ENCODE data around the gene KANSL2. TPM values are rescaled to one million over a fixed set of nuclear protein-coding genes. Genes with fewer than 3 reads are reported as not detected.

KANSL2 gene
- total and polyA plus RNA-seq, 2 of the 4 experiments (the other 2 are of a cell fraction): 25.2 to 47.5 TPM

- no peak overlapping the region for H4K8ac ChIP-seq (ENCODE audit: low read depth in 2 of 2, low read length in 2 of 2)
- H3K9ac ChIP-seq (ENCODE audit: low read depth, low read length): no peak overlapping the region
- no peak overlapping the region for H2BK5ac ChIP-seq (ENCODE audit: low read depth, low read length, poor library complexity, severe bottlenecking)
- ATAC-seq (ENCODE audit: low read depth) (no peak), DNase-seq (no peak)
- POLR2A ChIA-PET (ENCODE audit: unreplicated experiment): no interaction called here
- dilution Hi-C loops (cut with HindIII; ENCODE audit: low sequenced_read_pairs, unreplicated experiment): no loop called here
- no CpG with 5 or more reads among the region's 4 CpGs for WGBS, 2 experiments (ENCODE audit: extremely low coverage in 2 of 2, insufficient read length in 1 of 2)
- no peak overlapping the region for H2AK9ac ChIP-seq (replicated peaks; ENCODE audit: low read depth, low read length, poor library complexity)
- in situ Hi-C loops (cut with MboI; ENCODE audit: low sequenced_read_pairs): loop anchor here (5.0 kb wide), 1 partner anchor 73 kb away; no protein-coding TSS in a partner anchor
- CTCF ChIA-PET: no interaction called here
- no TSS peak for BruUV-seq (replicated peaks)
- no peak overlapping the region for H3K27ac ChIP-seq (ENCODE audit: insufficient read depth, low read length)
- H3K27me3 ChIP-seq (ENCODE audit: control insufficient read depth, insufficient read depth, low read length): peaks cover 2% of the 10 kb centered on the region
- H3K4me3 ChIP-seq (ENCODE audit: insufficient read depth, low read depth, low read length): no peak overlapping the region
- H3K4ac ChIP-seq (ENCODE audit: low read depth, low read length): no peak overlapping the region
- H4K5ac ChIP-seq (ENCODE audit: low read depth, low read length): no peak overlapping the region
- no peaks in the 10 kb centered on the region for H3K79me1 ChIP-seq (ENCODE audit: low read depth in 1 of 2, low read length in 2 of 2)
- no peak overlapping the region for H2AK5ac ChIP-seq (ENCODE audit: low read depth, low read length)
- no peak overlapping the region for H3K56ac ChIP-seq (ENCODE audit: extremely low read depth, insufficient read depth, low read length)
- intact Hi-C loops (cut with micrococcal nuclease): loop anchor here (1.0 to 10.0 kb wide), 6 partner anchors 75 to 651 kb away; partner anchors contain the start of gene TMEM106C
- H3K9me1 ChIP-seq (ENCODE audit: insufficient read depth, low read length): no peaks in the 10 kb centered on the region
- H2BK120ac ChIP-seq (ENCODE audit: low read depth, low read length): no peak overlapping the region
- H3K14ac ChIP-seq (replicated peaks; ENCODE audit: low read depth, low read length): no peak overlapping the region
- H3K4me2 ChIP-seq (ENCODE audit: low read depth, low read length): no peak overlapping the region
- TF ChIP-seq MAFK (IDR thresholded peaks at IDR 0.05; ENCODE audit: low read depth, low read length): no peak
- TF ChIP-seq CEBPB (IDR thresholded peaks at IDR 0.05; ENCODE audit: low read depth, low read length): no peak
- TF ChIP-seq NFE2L2 (IDR thresholded peaks at IDR 0.05; ENCODE audit: low read depth, low read length): no peak
- no peak for TF ChIP-seq MAZ (IDR thresholded peaks at IDR 0.05; ENCODE audit: borderline replicate concordance, low read depth, low read length)
- no peak for TF ChIP-seq USF2 (IDR thresholded peaks at IDR 0.05; ENCODE audit: low read depth, low read length)
- TF ChIP-seq, protein P1, sequence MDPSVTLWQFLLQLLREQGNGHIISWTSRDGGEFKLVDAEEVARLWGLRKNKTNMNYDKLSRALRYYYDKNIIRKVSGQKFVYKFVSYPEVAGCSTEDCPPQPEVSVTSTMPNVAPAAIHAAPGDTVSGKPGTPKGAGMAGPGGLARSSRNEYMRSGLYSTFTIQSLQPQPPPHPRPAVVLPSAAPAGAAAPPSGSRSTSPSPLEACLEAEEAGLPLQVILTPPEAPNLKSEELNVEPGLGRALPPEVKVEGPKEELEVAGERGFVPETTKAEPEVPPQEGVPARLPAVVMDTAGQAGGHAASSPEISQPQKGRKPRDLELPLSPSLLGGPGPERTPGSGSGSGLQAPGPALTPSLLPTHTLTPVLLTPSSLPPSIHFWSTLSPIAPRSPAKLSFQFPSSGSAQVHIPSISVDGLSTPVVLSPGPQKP (IDR thresholded peaks at IDR 0.05; ENCODE audit: borderline replicate concordance, low read depth, low read length): no peak
- no peak for TF ChIP-seq SMC3 (IDR thresholded peaks at IDR 0.05; ENCODE audit: low read depth, low read length)
- no peak for TF ChIP-seq RCOR1 (IDR thresholded peaks at IDR 0.05; ENCODE audit: insufficient replicate concordance, low read length)
- no peak for TF ChIP-seq BHLHE40 (IDR thresholded peaks at IDR 0.05; ENCODE audit: low read depth, low read length)
- TF ChIP-seq FOS (IDR thresholded peaks at IDR 0.05; ENCODE audit: low read depth, low read length): no peak
- no peak for TF ChIP-seq CTCF (conservative IDR thresholded peaks at IDR 0.05; ENCODE audit: low read depth, low read length)
- no peak for TF ChIP-seq RFX5 (IDR thresholded peaks at IDR 0.05; ENCODE audit: low read depth, low read length)
- TF ChIP-seq RAD21 (IDR thresholded peaks at IDR 0.05; ENCODE audit: low read length): no peak
- TF ChIP-seq CHD1 (IDR thresholded peaks at IDR 0.05; ENCODE audit: low read depth, low read length): no peak
- no peak for TF ChIP-seq MXI1 (IDR thresholded peaks at IDR 0.05; ENCODE audit: borderline replicate concordance, low read depth, low read length)
- TF ChIP-seq POLR2A (IDR thresholded peaks at IDR 0.05; ENCODE audit: low read depth, low read length): no peak
- no peak overlapping the region for H2AFZ ChIP-seq (replicated peaks; ENCODE audit: low read length, poor library complexity)
- H2BK20ac ChIP-seq (ENCODE audit: low read depth, low read length): no peak overlapping the region
- H3K9me3 ChIP-seq (ENCODE audit: control insufficient read depth, insufficient read depth, low read length): peaks cover 1% of the 10 kb centered on the region; the same call in 1 of the 2 replicates
- no peaks in the 10 kb centered on the region for H3K36me3 ChIP-seq (ENCODE audit: control insufficient read depth, insufficient read depth, low read length)
- H3K18ac ChIP-seq (ENCODE audit: low read depth, low read length): no peak overlapping the region
- no peak overlapping the region for H3K23ac ChIP-seq (ENCODE audit: low read depth, low read length)
- no peak overlapping the region for H2BK15ac ChIP-seq (ENCODE audit: low read depth, low read length)
- no peak overlapping the region for H4K91ac ChIP-seq (ENCODE audit: insufficient read depth, low read depth, low read length)
- no peaks in the 10 kb centered on the region for H4K20me1 ChIP-seq (ENCODE audit: insufficient read depth, low read length)
- no peaks in the 10 kb centered on the region for H3K4me1 ChIP-seq (ENCODE audit: control insufficient read depth, insufficient read depth, low read length)
Measured at GRCh38 chr12:48615681-48616080, 66.4 kb downstream of the KANSL2 start.

All from IMR-90 (cell line).